Smooth muscle cell of the brain vasculature (primary cell): Measurements from ENCODE around the gene RHAG.

Source experiments
- DNase-seq: peaks from one replicate; pipeline ENCODE4 v3.0.0-alpha.2; 2012; ENCODE audit warnings: low read depth, low spot score

Gene RHAG

DNA sequence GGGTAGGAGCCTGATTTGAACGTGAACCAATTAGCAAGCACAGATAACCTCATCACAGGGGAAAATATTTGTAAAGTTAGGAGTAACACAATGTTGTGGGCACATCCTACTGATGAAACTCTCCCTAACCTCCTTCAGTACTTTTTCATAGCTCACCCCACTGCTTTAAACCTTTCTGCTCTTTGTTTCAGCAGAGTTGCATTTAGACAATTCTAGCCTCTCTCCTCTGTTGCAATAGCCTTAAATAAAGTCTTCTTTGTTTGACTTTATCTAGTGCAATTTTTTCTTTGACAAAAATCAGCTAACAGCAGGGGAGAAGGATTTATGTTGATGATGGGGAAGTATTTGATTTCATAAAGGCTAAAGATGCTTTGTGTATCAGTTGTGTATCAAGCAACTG, 72.1 kb downstream of the RHAG start:
- no peak for DNase-seq

GRCh38 chr6:49563006-49563886, 73.4 kb downstream of the RHAG start:
- no peak for DNase-seq

DNA sequence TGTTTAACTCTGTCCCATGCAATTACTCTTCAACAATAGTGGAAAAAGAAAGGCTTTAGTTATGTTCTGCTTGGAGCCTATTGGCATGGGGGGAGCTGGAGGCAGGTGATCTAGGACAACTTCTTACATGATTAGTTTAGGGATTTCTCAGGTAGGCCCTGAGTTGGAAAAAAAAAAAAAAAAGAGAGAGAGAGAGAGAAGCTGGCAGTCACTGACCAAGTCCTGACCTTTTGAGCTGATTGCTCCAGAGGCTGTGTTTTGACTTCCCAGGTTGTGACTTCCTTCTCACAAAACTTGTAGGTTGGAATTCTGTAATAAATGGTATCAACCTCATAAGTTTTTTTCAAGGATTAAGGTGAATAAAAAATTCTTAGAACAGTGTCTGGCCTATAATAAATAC, 78.4 kb downstream of the RHAG start:
- DNase-seq, result no peak

GRCh38 chr6:49557177-49557576, 79.5 kb downstream of the RHAG start:
- DNase-seq, result no peak

DNA sequence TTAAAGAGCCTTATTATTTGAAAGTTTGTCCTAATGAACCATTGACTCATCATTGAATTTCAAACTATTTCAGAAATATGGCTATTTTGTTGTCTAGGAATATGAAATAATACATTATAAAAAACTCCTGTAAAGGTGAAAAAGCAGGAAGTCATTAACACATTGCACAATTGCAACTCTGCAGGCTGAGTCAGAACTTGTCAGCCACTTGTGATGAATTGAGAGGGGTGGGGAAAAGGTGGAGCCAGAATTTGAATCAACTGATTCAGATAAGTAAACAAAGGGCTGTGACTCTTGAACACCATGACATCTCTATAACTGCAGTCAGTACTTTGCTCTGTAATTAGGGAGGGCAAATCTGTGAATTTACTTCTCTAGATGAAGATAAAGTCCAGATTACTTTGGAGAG, 80.2 kb downstream of the RHAG start:
- DNase-seq, result no peak

DNA sequence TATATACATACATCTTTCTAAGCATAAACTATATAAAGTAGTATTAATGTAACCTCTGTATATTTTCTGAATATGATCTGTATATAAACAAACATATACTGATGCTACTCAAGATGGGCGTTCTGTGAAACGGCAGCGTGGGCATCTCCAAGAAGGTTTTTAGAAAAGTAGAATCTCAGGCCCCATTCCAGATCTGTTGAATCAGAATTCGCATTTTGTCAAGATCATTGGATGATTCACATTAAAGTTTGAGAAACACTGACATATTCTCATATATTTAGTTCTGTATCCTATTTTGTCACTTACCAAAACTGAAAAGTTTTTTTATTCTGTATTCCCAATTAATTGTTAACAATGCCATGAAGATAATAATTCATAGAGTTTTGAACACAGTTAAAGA, 80.7 kb downstream of the RHAG start:
- DNase-seq, result no peak
